ENCODE results near the gene POLR3C. TPM values are rescaled to one million over a fixed set of nuclear protein-coding genes. Genes with fewer than 3 reads are reported as not detected.

POLR3C gene
- total RNA-seq, 1 experiment from 2014 or later: 35.1 TPM

DNA sequence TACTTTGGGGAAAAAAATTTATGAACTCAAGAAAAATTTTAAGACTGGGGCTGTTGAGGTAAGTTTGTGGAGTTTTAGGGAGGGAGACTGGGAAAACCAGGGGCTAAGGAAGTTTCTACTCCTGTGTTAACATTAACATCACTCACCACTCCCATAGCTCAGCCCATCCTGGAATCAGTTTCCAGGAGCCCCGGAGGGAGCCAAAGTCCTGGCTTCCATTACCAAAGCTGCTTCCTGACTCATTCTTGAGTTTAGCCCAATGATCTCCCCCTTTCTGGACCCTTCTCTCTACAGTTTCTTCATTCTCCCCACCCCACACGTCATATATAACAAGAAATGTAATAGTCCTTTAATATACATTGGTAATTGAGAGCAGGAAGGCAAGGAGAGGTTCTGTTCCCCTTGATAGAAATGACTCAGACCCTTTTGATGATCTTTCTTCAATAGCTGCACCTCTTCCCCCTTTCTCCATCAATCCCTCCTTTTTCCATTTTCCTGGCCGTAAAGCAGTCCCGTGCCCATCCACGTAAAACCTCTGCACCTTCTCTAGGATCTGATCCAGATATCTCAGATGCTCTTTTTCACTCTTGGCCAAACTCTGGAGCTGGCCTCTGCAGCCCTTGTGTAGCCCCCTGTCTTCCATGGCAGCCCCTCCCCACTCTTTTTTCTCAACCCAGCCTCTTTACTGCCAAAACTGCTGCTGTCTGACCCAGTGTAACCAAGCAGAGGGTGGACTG lies 39.5 kb downstream of the POLR3C start:
- TF ChIP-seq TCF7L2 (IDR thresholded peaks at IDR 0.05; ENCODE audit: low read depth, low read length) (no peak), SIN3A (IDR thresholded peaks at IDR 0.05; ENCODE audit: borderline replicate concordance, insufficient read depth, low read depth, low read length) (no peak), POLR2AphosphoS5 (IDR thresholded peaks at IDR 0.05; ENCODE audit: low read depth, low read length) (no peak)
- TF ChIP-seq, protein P1, sequence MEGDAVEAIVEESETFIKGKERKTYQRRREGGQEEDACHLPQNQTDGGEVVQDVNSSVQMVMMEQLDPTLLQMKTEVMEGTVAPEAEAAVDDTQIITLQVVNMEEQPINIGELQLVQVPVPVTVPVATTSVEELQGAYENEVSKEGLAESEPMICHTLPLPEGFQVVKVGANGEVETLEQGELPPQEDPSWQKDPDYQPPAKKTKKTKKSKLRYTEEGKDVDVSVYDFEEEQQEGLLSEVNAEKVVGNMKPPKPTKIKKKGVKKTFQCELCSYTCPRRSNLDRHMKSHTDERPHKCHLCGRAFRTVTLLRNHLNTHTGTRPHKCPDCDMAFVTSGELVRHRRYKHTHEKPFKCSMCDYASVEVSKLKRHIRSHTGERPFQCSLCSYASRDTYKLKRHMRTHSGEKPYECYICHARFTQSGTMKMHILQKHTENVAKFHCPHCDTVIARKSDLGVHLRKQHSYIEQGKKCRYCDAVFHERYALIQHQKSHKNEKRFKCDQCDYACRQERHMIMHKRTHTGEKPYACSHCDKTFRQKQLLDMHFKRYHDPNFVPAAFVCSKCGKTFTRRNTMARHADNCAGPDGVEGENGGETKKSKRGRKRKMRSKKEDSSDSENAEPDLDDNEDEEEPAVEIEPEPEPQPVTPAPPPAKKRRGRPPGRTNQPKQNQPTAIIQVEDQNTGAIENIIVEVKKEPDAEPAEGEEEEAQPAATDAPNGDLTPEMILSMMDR (IDR thresholded peaks at IDR 0.05): no peak
- TF ChIP-seq, protein P2, sequence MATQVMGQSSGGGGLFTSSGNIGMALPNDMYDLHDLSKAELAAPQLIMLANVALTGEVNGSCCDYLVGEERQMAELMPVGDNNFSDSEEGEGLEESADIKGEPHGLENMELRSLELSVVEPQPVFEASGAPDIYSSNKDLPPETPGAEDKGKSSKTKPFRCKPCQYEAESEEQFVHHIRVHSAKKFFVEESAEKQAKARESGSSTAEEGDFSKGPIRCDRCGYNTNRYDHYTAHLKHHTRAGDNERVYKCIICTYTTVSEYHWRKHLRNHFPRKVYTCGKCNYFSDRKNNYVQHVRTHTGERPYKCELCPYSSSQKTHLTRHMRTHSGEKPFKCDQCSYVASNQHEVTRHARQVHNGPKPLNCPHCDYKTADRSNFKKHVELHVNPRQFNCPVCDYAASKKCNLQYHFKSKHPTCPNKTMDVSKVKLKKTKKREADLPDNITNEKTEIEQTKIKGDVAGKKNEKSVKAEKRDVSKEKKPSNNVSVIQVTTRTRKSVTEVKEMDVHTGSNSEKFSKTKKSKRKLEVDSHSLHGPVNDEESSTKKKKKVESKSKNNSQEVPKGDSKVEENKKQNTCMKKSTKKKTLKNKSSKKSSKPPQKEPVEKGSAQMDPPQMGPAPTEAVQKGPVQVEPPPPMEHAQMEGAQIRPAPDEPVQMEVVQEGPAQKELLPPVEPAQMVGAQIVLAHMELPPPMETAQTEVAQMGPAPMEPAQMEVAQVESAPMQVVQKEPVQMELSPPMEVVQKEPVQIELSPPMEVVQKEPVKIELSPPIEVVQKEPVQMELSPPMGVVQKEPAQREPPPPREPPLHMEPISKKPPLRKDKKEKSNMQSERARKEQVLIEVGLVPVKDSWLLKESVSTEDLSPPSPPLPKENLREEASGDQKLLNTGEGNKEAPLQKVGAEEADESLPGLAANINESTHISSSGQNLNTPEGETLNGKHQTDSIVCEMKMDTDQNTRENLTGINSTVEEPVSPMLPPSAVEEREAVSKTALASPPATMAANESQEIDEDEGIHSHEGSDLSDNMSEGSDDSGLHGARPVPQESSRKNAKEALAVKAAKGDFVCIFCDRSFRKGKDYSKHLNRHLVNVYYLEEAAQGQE (IDR thresholded peaks at IDR 0.05; ENCODE audit: insufficient read depth in 1 of 2, low read depth in 2 of 2, low read length in 1 of 2): no peak
- H3K4me1 ChIP-seq (ENCODE audit: control insufficient read depth, insufficient read depth, low read length): peaks cover 9% of the 10 kb centered on the region
- CTCF ChIA-PET: no interaction called here
- no peak for ATAC-seq
- peaks cover 2% of the 10 kb centered on the region; the same call in 1 of the 2 replicates for H3K27me3 ChIP-seq (ENCODE audit: control insufficient read depth, insufficient read depth, low read length)
- in situ Hi-C loops (cut with HindIII; ENCODE audit: low pct_unique_long_range_greater_than_20kb, low sequenced_read_pairs) (no loop called here), intact Hi-C loops (cut with micrococcal nuclease; ENCODE audit: unreplicated experiment) (no loop called here)
- BruUV-seq (replicated peaks): no TSS peak
- POLR2A ChIA-PET: no interaction called here
- no peak for DNase-seq (ENCODE audit: low read depth, low spot score)
- peaks cover 3% of the 10 kb centered on the region; the same call in 1 of the 2 replicates for H3K36me3 ChIP-seq (ENCODE audit: control insufficient read depth, insufficient read depth, low read length)
- no peak overlapping the region for H3K27ac ChIP-seq (ENCODE audit: low read length)
- no peak overlapping the region for H3K4me3 ChIP-seq (ENCODE audit: low read depth in 2 of 2, low read length in 2 of 2)
- no peaks in the 10 kb centered on the region for H3K9me3 ChIP-seq (ENCODE audit: control insufficient read depth, insufficient read depth, low read depth, low read length)

DNA sequence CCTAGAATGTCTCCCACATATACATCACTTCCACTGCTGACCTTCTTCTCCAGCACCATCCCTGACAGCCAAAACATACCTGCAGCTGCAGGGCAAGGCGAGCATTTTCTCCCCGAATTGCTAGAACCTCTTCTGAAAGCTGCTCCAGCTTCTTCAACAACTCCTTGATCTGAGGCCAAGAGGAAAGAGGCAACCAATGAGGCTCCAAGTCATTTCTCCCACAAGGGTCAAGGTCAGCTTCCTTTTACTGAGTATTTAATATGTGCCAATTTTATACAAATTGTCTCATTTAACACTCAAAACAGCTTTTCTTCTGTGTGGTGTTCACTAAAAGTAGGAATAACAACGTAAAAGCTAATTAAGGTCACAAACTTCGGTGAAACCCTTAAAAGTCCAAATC lies 44.2 kb downstream of the POLR3C start:
- no TSS peak for BruUV-seq (replicated peaks)
- no peak for ATAC-seq
- Histone ChIP-seq H3K27me3 (ENCODE audit: control insufficient read depth, insufficient read depth, low read length) (peaks cover 2% of the 10 kb centered on the region; the same call in 1 of the 2 replicates), H3K4me1 (ENCODE audit: control insufficient read depth, insufficient read depth, low read length) (no peaks in the 10 kb centered on the region), H3K4me3 (ENCODE audit: low read depth in 2 of 2, low read length in 2 of 2) (no peak overlapping the region), H3K9me3 (ENCODE audit: control insufficient read depth, insufficient read depth, low read depth, low read length) (no peaks in the 10 kb centered on the region), H3K36me3 (ENCODE audit: control insufficient read depth, insufficient read depth, low read length) (no peaks in the 10 kb centered on the region), H3K27ac (ENCODE audit: low read length) (no peak overlapping the region)
- intact Hi-C loops (cut with micrococcal nuclease; ENCODE audit: unreplicated experiment) (no loop called here), in situ Hi-C loops (cut with HindIII; ENCODE audit: low pct_unique_long_range_greater_than_20kb, low sequenced_read_pairs) (no loop called here)
- DNase-seq (ENCODE audit: low read depth, low spot score): no peak
- POLR2A ChIA-PET: no interaction called here
- TF ChIP-seq SIN3A (IDR thresholded peaks at IDR 0.05; ENCODE audit: borderline replicate concordance, insufficient read depth, low read depth, low read length) (no peak), POLR2AphosphoS5 (IDR thresholded peaks at IDR 0.05; ENCODE audit: low read depth, low read length) (no peak), TCF7L2 (IDR thresholded peaks at IDR 0.05; ENCODE audit: low read depth, low read length) (no peak)
- TF ChIP-seq, protein P1 (IDR thresholded peaks at IDR 0.05): no peak
- TF ChIP-seq, protein P2 (IDR thresholded peaks at IDR 0.05; ENCODE audit: insufficient read depth in 1 of 2, low read depth in 2 of 2, low read length in 1 of 2): no peak
- CTCF ChIA-PET: no interaction called here
